Measurements from ENCODE around the gene LGALS4.
"Not testable (repeated sequence)": the region's sequence is repeated elsewhere in the genome, so short reads cannot be mapped to it uniquely, and the experiment has no call there.

LGALS4 gene

DNA sequence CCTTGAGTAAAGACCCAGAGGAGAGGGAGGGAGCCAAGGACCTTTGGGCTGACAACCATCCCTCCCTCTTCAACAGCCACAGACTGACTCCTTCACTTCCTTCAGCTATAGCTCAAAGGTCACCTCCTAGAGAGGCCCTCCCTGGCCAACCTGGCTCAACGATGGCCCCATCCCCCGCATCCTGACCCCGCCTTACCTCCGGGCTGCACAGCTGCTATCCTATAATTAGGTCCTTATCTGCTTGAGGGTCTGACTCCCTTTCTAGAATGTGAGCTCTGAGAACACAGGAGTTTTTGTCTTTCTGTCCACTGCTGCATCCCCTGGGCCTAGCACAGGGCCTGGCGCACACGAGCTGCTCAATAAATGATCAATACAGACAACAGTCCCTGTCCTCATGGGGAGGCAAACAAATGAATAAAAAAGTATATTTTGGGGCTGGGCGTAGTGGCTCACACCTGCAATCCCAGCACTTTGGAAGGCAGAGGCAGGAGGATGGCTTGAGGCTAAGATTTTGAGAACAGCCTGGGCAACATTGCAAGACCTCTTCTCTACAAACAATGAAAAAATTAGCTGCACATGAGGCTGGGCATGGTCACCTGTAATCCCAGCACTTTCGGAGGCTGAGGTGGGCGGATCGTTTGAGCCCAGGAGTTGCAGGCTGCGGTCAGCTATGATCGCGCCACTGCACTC, 6.6 kb upstream of the LGALS4 start:
- no peak for DNase-seq

DNA sequence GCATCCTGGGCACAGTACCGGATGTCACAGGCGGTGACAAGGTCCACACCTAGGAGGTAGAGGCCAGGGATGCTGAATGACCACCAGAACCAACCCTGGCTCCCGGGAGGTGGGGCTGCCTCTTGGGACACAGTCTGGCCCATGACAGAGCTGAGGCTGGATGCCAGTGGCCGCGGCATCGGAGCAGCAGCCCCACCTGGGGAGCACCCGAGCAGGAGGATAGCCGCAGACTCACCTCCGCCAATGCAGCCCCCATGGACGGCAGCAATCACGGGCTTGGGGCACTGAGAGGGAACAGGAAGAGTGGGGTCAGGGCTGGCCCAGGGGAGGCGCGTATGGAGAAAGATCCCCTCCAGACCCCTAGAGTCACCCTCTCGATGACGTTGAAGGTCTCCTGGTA, 4.3 kb upstream of the LGALS4 start:
- DNase-seq = no peak

- DNase-seq = no peak
Measured at GRCh38 chr19:38816131-38816750, 3.5 kb upstream of the LGALS4 start.

DNA sequence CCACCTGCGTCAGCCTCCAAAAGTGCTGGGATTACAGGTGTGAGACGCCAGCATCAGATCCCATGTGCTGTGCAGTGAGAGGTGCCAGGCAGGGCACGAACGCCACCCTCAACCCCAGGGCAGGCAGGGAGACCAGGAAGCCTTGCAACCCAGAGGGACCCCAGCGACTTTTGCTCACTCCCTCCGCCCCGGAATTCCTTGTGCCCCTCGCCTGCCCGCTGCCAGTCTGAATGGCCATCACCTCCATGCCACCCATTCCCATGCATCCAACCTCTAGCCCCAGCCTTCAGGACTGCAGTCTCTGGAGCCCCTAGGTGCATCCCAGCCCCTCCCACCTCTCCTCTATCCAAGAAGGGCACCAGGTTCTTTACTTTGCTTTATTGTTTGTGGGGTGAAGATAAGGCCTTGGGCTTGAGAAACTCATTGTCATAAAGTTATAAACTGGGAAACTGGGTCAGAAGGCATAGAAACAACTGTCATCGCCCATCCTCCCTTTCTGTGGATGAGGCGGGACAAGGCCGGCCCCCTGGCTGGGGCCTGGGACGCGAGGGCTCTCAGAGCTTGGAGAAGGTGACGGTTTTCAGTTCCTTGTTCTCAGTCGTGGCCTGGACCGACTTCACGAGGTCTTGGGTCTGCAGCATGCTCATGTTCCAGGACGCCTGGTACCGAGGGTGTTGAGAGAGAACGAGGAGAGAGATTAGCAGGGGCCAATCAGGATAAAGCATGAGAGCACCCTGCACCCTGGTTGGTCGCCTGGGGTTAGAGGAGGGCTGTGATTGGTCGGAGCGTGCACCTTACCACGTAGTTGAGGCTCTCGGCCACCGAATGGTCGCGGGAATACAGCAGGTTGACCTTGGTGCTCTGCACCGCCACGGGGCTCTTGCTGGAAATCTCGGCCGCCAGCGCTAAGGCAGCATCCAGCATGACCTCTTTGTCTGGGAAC, 2.6 kb upstream of the LGALS4 start:
- DNase-seq = no peak

- DNase-seq = not testable (repeated sequence)
Measured at GRCh38 chr19:38813932-38814331, 1.2 kb upstream of the LGALS4 start.

- no peak for DNase-seq
Measured at GRCh38 chr19:38813323-38813722, 578 bp upstream of the LGALS4 start.

DNA sequence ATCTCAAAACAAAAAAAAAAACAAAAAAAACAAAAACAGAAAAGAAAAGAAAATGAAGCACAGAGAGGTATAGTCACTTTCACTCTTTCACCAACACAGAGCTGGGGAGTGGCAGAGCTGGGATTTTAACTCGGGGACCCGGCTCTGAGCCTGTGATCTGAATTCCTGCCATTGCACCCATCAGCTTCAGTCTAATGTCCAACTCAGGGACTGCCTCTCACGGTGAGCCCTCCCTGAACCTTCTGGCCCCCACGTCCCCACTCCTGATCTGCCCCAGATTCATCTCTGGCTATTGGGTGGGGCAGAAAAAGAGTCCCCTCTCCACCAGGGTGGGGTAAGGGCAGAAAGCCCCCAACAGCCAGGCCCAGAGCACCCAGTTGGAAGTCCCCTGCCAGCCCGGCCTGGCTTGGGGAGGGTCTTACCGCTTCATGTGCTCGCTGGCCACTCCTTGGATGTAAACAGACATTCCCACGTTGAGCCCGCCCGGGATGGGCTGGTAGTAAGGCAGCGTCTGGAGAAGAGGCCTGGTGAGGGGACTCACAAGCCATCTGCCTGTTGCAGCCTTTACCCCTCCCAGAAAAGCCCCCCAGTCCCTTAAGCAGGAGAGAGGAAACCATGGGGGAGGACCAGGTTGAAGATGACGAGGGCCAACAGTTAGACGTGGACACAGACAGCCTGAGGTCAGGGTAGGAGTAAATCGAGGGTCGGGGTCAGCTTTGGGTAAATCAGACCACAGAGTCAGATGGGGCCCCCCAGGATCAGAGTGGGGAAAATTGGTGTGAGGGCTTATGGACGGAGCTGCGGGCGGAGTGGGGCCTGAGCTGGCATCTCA, 520 bp downstream of the LGALS4 start:
- DNase-seq = no peak

DNA sequence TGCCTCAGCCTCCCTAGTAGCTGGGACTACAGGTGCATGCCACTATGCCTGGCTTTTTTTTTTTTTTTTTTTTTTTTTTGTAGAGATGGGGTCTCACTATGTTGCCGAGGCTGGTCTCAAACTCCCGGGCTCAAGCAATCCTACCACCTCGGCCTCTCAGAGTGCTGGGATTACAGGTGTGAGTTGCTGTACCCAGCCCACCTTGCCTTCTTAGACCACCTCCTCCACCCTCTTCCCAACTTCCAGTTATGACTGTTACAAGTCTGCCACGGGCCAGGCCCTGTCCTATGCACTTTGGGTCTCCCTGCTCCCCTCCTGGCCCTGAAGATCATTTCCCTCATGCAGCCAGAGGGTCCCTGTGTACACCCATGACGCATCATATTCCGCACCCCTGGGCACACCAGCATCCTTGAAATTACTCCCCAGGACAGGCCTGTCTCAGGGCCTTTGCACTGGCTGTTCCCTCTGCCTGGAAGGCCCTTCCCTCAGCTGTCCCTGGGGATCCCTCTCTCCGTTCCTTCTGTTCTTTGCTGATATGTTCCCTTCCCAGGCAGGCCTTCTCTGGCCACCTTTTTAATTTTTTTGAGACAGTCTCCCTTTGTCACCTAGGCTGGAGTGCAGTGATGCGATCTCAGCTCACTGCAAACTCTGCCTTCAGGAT, 3.0 kb downstream of the LGALS4 start:
- no peak for DNase-seq

DNA sequence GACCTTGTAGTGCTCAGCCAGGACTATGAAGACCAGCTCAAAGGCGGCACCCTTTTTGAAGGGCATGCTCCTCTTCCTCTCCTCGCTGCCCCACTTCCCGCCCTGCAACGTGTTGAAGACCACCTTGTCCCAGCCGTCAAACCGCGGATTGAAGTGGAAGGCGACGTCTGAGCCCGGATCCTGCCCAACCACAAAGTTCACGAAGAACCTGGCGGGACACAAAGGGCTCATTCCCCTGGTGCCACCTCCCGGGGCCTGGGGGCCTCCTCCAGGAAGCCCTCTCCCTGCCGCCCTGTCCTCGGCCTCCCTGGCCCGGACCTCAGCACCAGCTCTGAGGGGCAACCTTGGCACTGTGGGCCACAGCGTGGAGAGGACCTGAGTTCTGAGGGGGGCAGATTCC, 4.0 kb downstream of the LGALS4 start:
- no peak for DNase-seq

DNA sequence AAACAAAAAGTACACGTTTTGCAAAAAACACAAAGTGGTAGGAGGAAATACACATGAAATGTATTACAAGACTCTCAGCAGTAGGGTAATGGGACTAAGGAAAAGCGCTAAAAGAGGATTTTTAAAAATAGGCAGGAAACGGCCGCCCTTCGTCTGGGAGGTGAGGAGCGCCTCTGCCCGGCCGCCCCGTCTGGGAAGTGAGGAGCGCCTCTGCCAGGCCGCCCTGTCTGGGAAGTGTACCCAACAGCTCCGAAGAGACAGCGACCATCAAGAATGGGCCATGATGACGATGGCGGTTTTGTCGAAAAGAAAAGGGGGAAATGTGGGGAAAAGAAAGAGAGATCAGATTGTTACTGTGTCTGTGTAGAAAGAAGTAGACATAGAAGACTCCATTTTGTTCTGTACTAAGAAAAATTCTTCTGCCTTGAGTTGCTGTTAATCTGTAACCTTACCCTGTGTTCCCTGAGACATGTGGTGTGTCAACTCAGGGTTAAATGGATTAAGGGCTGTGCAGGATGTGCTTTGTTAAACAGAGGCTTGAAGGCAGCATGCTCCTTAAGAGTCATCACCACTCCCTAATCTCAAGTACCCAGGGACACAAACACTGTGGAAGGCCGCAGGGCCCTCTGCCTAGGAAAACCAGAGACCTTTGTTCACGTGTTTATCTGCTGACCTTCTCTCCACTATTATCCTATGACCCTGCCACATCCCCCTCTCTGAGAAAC, 5.2 kb downstream of the LGALS4 start:
- not testable (repeated sequence) for DNase-seq

GRCh38 chr19:38806371-38806770, 6.4 kb downstream of the LGALS4 start:
- no peak for DNase-seq

GRCh38 chr19:38805180-38805579, 7.6 kb downstream of the LGALS4 start:
- no peak for DNase-seq

- DNase-seq = no peak
Measured at GRCh38 chr19:38803543-38803942, 9.2 kb downstream of the LGALS4 start.

- DNase-seq = no peak
Measured at GRCh38 chr19:38801359-38802095, 11.2 kb downstream of the LGALS4 start.

- no peak for DNase-seq
Measured at GRCh38 chr19:38800577-38801347, 12.0 kb downstream of the LGALS4 start.

DNA sequence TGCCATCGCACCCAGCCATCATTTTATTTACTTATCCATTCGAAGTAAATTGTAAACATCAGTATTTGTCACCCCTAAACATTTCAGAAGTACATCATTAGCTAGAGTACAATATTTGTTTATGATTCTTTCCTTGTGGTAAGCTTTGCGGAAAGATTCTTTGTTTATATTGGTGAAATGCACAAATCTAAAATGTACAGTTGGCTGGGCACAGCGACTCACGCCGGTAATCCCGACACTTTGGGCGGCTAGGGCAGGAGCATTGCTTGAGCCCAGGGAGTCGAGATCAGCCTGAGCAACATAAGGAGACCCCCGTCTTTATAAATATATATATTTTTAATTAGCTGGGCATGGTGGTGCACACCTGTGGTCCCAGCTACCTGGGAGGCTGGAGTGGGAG, 13.6 kb downstream of the LGALS4 start:
- DNase-seq = no peak

GRCh38 chr19:38797781-38798180, 15.0 kb downstream of the LGALS4 start:
- DNase-seq = not testable (repeated sequence)

GRCh38 chr19:38796154-38796553, 16.6 kb downstream of the LGALS4 start:
- DNase-seq = no peak

- DNase-seq = no peak
Measured at GRCh38 chr19:38795549-38795948, 17.2 kb downstream of the LGALS4 start.

DNA sequence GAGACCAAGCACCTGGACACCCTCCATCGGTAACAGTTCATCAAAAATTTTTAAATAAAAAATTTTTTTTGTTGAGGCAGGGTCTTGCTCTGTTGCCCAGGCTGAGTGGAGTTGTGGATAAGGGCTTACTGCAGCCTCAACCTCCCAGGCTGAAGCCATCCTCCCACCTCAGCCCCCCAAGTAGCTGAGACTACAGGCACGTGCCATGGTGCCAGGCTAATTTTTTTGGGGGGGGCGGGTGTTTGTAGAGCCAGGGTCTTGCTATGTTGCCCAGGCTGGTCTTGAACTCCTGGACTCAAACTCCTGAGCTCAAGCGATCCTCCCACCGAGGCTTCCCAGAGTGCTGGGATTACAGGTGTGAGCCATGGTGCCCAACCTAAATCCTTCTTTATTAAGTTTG, 19.1 kb downstream of the LGALS4 start:
- DNase-seq = no peak
